Mucosa of gallbladder (tissue), 1 donor: Measurements from ENCODE around the gene DDB1. TPM values are rescaled to one million over a fixed set of nuclear protein-coding genes. Genes with fewer than 3 reads are reported as not detected.

Source experiments
- DNase-seq: peaks from one replicate; pipeline ENCODE4 v3.0.0-alpha.2; 2020; ENCODE audit warnings: low spot score
- total RNA-seq: library from RNA; stranded (reverse); gene quantifications from one replicate; pipeline ENCODE4 v1.2.1, GENCODE V29; 2021
- donor health status: DM: no; HTN: no; CAD: no.

DDB1 gene
- total RNA-seq, result 160 TPM

DNA sequence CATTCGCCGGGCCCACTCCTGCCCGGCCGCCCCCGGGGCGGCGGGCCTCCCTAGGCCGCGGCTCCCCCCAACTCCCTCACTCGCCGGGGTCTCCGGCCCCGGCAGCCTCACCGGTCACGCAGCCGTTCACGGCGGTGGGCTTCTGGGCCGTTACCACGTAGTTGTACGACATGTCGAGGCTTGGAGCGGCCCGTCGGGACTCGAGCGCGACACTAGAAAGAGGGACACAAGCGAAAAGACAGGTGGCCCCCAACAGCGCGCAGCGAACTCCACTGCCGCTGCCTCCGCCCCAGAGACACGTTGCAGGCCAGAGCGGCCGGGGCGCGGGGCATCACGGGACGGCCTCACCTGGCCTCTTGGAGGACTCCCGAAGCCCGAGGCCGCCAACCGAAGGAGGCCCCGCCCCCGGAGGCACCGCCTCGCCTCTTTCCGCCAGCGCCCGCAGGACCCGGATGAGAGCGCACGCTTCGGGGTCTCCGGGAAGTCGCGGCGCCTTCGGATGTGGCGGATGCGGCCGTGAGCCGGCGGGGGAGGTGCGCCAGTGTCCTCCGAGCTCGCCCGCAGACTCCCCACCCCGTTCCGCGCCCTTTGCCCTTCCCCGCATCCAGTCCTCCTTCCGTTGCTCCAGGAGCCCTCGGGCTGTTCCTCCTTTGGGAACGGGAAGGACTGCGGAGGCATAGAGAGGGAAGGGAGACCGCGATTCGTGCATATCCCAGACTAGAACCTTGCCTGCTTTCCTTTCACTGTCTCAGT is at the start of gene DDB1, which contains the start of gene TKFC:
Gene DDB1 (minus strand): TSS at position 309 of the 753 bp plus-strand sequence. CDS start 137 bp downstream, at position 172.
Gene TKFC (plus strand): TSS at position 432 of the 753 bp plus-strand sequence. CDS start 1,501 bp downstream, outside the sequence.
- DNase-seq, result peak; percentile 95

DNA sequence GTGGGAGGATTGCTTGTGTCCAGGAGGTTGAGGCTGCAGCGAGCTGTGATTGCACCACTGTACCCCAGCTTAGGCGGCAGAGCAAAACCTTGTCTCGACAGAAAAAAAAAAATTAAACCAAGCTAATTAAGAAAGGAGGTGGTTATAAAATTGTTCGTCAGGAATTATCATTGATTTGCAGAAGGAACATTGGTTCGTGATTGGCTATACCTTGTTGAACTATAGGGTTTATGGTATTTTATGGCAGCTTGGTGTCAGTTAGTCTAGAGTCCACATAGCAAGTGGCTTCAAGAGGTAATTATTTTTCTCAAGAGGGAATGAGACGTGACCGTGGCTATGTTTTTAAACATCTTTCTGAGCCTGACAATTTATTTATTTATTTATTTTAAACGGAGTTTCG is 48.0 kb upstream of the DDB1 start:
- DNase-seq, result no peak

DNA sequence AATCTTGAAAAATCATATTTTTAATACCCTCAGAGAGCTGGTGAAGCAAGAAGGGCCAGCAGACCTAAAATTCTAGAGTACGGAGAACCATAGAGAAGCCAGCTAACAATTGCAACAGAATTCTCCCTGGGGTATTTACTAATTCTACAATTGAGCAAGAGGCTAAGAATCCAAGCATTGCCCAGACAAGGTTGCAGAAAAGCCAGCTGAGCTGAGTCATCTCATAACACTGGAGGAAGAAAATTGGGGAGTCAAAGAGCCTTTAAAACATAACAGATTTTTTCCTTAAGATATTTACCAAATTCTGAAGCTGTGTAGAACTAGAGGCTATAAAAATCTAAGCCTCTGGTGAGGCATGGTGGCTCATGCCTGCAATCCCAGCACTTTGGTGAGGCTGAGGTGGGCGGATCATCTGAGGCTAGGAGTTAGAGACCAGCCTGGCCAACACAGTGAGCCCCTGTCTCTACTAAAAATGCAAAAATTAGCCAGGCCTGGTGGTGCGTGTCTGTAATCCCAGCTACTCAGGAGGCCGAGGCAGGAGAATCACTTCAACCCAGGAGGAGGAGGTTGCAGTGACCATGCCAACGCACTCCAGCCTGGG is 45.9 kb upstream of the DDB1 start:
- DNase-seq, result peak; percentile 34

DNA sequence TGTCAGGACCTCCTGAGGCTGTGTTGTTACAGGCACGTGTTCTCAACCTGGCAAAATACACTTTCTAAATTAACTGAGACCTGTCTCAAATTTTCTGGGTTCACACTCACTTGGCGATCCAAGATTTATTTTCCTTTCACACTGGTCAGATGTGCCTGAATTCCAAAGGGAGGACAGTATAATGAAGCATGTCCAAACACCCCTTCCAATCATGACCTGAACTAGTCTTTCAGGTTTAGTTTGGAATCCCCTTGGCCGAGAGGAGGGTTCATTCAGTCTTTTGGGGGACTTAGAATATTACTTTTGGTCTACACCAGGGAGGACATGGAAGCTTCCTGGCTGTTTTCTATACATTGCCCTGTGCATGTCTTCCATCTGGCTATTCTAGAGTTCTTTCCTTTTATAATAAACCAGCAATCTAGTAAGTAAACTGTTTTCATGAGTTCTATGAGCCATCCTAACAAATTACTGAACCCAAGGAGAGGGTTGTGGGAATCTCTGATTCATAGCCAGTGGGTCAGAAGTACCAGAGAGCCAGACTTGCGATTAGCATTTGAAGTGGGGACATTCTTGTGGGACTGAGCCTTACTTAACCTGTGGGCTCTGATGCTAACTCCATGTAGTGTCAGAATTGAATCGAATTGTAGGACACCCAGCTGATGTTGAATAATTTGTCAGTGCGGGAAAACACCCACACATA is 44.7 kb upstream of the DDB1 start:
- no peak for DNase-seq

DNA sequence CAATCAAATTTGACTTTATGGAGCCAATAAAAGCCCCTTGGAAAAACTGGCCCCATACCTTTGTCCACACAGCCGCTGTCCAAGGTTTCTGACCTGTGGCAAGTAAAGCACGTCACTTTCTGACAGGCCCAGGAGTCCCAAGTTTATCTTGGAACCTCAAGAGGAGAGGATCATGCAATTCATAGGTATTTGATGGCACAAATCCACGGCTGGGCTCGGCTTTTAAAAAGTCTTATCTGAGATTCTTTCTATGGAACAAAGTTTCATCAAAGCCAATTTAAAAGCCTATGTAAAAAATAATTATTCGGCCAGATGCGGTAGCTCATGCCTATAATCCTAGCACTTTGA is 42.8 kb upstream of the DDB1 start:
- DNase-seq, result no peak

DNA sequence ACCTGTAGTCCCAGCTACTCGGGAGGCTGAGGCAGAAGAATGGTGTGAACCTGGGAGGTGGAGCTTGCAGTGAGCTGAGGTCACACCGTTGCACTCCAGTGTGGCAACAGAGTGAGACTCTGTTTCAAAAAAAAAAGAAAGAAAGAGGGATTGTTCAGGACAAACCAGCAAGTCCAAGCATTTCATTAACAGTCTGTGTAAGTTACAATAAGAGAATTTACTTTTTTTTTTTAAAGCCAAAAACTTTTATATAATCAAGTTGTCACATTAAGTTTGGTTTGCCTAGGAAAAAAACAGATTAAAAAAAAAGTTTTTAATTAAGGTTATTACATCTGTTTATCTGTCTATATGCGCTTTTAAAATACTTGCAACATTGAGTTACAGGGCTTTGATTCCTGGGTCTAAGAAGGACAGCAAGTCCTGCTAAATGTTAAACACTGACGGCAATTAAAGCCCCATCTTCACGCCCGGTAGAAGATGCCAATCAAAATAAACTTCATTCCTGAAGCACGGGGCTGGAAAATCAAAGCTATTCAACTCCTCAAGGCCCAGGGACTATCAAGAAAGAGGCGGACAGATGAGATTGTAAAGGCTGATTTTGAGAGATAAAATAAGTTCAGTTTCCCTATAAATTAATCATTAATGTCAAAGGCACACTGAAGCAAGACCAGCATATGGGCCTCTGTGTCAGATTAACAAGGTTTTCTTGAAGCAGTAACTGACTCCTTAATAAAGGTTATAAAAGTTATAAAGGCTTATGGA is 39.9 kb upstream of the DDB1 start:
- no peak for DNase-seq

DNA sequence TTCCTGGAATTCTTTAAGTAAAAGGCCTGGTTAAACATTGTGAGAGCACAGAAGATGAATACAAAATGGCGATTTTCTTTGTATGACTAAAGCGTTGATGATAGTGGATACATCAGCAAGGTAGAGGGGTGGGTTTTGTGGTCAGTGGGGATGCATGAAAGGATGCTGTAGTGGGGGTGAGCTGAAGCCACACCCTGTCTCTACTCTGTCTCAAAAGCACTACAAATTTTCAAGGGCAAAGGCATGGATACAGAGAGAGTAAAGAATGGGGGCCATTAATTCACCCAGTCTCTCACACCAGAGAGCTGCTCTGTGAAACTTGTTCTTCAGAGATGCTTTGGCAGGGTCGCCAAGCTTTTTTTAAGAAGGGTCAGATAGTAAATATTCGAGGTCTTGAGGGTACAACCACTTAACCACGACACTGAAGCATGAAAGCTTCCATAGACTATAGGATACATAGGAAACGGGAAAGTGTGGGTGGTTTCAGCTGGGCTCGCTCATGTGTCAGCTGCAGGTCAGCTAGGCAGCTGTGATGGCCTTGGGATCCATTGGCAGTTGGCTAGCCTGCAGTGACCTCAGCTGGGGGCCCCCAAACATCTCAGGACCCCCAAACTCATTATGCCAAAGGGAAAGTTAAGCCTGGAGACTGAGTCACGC is 37.6 kb upstream of the DDB1 start:
- no peak for DNase-seq

DNA sequence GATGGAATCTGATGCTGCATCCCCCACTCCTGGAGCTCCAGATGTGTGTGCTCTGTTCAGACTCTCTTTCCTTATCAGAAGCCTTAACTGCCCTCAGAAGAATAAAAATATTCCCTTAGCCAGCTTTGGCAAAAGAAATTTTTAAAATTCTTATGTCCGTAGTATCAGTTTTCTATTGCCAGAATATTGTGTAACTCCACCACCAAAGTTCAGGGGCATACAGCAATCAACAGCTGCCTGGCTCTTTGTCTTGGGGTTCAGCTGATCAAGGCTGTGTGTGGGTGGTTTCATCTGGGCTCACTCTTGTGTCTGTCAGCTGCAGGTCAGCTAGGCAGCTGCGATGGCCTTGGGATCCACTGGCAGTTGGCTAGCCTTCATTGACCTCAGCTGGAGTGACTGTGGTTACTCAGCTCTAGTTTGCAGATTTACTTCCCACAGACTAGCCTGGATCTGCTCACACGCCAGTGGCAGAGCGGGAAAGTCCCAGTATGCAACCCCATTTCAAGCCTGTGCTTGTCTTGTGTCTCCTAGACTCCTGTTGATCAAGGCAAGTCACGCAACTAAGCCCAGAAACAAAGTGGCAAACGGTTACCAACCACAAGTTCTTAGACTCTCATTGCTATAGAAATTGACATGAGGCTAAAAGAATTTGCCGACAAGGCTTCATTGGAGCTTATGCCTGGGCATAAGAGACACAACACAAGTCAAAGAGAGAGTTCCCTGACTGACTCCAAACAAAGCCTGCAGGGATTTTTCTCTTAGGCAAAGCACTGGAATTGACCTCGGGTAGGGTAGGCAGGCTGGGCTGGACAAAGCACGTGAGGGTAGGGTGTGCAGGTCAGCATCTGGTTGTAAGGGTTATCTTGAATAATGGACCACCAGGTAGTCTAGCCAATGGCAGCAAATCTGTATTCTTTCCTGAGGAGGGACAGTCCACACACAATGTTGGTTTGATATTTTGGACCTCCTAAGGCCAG is 36.8 kb upstream of the DDB1 start:
- DNase-seq, result peak; percentile 64

DNA sequence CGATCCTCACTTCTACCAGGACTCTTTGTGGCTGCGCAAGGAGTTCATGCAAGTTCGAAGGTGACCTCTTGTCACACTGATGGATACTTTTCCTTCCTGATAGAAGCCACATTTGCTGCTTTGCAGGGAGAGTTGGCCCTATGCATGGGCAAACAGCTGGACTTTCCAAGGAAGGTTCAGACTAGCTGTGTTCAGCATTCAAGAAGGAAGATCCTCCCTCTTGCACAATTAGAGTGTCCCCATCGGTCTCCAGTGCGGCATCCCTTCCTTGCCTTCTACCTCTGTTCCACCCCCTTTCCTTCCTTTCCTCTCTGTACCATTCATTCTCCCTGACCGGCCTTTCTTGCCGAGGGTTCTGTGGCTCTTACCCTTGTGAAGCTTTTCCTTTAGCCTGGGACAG is 35.7 kb upstream of the DDB1 start:
- DNase-seq, result no peak

DNA sequence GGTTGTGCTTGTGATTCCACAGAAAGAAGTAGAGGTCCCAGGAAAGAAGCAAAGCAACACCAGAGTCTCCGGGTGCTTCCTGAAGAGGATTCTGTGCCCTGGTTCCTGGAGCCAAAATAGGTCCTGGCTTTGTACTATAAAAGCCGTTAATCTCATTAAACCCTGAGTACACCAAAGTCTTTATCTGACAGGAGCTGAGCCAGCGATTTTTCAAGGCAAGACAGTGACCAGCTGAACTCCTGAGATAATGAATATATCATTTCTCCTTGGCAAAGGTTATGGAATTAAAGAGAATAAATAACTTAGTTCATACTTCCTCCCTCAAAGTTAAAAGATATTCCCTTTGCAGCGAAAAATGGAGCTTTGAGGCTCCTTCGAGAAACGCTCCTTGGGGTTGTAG is 34.5 kb upstream of the DDB1 start:
- DNase-seq, result no peak

DNA sequence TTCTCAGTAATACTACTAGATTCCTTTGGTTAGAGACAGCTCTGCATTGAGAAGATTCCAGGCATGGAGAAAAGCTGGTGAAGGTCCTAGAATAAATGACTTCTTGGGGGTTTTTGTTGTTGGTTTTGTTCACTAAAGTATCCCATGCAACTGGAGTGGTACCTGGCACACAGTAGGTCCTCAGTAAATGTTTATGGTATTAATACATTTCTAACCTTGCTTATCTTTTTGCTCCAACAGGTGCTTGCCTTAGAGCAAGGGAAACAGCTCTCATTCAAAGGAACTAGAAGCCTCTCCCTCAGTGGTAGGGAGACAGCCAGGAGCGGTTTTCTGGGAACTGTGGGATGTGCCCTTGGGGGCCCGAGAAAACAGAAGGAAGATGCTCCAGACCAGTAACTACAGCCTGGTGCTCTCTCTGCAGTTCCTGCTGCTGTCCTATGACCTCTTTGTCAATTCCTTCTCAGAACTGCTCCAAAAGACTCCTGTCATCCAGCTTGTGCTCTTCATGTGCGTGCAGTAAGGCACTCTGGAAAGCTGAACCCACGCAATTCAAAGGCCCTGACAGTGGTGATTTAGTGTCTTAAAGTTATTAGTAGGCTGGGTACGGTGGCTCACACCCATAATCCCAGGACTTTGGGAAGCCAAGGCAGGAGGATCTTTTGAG is 31.2 kb upstream of the DDB1 start:
- DNase-seq, result no peak

DNA sequence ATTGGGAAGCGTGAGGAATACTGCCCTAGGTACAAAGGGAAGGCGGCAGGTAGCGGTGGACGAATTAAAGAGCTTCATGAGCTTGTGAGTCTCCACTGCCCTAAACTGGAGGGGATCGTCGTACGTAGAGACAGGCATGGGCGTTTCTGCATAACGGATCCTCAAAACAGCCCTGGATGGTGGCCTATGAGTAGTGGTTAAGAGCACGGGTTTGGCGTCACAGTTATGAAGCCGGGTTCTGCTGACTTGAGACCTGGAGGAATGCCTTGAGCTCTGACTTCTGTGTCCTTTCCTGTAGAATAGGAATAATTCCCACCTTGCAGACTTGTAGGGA is 29.6 kb upstream of the DDB1 start:
- DNase-seq, result no peak

DNA sequence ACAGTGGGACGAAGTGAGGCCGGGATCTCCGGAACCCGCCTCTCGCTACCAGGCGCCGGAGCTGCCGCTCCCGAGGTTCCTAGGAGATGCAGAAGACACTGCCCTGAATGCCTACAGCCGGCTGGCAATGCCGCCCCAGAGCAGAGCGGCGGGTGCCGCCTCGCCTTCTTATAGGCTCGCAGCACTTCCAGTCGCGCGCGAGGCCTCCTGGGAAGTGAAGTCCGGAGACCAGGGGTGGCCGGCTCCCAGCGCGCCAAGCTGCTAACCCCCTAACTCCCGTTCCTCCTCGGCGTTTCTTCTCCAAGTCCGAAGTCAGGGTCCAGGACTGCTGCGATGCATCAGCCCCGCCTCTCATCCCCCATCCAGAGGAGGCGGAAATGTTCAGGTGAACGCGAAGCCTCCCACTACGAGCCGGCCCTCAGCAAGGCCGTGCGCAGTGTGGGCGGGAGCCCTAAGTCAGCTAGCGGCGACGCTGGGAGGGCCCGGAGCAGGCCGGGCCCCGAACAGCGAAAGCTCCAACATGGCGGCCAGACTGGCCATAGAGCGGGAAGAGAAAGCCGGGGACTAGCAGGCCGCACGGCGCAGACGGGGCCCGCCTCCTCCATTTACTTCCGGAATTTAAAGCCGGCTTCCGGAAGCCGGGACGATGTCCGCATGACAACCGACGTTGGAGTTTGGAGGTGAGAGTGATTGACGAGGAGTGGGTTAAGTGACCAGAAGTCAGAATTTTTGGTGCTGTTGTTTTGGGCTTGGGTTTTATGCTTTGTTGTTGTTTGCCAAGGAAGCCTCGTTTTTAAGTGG is 29.0 kb upstream of the DDB1 start, which contains the start of the genes CYB561A3 and TMEM138:
Gene CYB561A3 (minus strand): TSS at position 142 of the 801 bp plus-strand sequence. CDS start 5,169 bp downstream, outside the sequence.
Gene TMEM138 (plus strand): TSS at position 634 of the 801 bp plus-strand sequence. CDS start 2,017 bp downstream, outside the sequence.
- peak; percentile 93 for DNase-seq

DNA sequence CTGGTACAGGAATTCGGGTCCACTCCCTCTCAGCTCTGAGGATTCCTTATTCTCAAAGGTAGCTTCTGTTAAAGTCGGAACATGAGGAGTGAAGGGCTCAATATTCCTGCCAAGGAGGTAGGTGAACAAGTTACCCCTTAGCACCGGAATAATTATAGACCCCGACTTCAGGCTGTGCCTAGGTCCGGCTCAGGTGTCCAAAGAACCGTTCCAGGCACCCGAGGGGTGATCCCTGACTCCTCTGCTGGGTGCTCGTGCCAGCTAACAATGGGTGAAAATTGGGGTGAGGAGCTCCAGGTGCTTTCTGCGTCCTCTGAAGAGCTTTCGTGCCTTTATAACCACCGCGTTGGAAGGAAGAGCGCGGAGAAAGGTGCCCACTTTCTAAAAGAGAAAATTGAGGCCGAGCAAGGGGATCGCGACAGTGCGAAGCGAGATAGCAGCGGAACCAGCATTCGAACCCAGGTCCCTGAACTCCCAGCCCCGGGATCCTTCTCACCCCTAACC is 28.4 kb upstream of the DDB1 start:
- DNase-seq, result no peak

DNA sequence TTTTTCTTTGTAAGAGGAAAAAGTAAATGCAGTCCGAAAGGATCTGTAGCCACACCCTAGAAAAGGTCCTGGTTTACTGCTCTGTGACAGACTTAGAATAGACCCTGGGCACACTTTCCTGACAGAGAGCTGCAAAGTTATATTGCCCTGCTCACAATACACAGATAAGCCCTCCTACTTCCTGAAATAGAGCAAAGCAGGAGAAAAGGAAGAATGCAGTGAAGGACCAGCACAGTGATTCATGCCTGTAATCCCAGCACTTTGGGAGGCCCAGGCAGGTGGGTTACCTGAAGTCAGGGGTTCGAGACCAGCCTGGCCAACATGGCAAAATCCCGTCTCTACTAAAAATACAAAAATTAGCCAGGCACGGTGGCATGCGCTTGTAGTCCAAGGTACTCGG is 26.6 kb upstream of the DDB1 start:
- no peak for DNase-seq

DNA sequence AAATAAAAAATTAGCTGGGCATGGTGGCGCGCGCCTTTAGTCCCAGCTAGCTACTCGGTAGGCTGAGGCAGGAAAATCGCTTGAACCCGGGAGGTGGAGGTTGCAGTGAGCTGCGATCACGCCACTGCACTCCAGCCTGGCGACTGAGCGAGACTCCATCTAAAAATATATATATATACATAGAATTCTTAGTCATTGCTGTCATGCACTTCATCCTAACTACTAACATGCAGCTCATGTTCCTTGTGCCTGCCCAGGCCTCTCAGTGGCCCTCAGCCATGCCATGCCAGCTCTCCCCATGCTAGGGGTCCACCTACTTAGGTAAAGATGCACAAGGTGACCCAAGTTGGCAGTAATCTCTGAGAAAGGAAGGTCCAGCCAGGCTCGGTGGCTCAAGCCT is 25.7 kb upstream of the DDB1 start:
- no peak for DNase-seq

DNA sequence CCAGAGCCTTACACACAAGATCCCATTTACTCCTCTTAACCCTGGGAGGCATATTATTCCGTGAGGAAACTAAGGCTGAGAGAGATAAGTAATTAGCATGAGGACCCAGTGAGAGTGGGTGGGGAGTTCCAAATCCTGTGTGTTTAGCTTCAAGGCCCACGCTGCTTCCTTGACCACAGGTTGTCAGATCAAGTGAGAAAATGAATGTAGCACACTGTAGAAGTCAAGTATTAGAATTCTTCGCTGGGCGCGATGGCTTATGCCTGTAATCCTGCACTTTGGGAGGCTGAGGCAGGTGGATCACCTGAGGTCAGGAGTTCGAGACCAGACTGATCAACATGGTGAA is 25.0 kb upstream of the DDB1 start:
- no peak for DNase-seq

DNA sequence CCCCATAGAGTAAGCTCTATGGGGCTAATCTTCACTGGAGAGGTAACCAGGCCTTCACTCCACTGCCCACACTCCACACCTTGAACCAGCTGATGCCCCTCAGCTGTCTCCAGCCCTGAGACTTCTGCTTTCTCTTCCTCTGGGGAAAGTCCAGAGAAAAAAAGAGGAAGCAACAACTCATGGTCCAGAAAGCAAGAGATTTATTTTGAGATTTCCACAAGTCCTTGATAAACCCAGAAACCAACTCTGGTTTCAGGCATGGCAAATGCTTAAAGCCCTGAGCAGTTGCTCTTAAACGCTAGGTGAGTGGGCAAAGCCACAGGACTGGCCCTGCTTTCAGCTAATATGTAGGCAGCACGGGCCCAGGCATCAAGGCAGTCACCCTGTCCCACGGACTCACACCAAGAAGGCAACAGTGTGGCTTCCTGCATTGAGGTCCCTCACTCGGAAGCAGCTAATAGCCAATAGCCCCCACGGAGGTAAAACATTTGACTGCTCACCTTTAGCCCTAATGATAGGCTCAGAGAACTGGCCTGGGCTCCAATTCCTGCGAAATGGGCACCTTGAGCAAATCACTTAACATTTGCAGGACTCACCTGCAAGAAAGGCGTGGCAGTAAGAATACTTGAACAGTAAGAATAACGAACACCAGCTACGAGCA is 24.5 kb upstream of the DDB1 start:
- no peak for DNase-seq
